Panc1 (cell line): ENCODE measurements around the gene NRBP1. TPM values are rescaled to one million over a fixed set of nuclear protein-coding genes. Genes with fewer than 3 reads are reported as not detected.

Experiments
- ATAC-seq: fragments of 200-7000 bp; cut with Tn5 transposase; 2 replicates; pipeline ENCODE4 v1.9.1; 2020; ENCODE audit warnings: mild to moderate bottlenecking, moderate library complexity
- BruUV-seq: library from RNA; stranded (reverse); fragments of 400-500 nt; replicated peaks from 2 replicates; lab custom pipeline; 2021; lab: Mats Ljungman, UMichigan
- CTCF ChIA-PET: fragments of 300-600 bp; sonication (Branson Sonifier 250); formaldehyde crosslinking; loops from one replicate; lab custom pipeline; 2022; ENCODE audit warnings: antibody characterized with exemption; lab: Charles Lee
- POLR2A ChIA-PET: fragments of 300-600 bp; sonication (Branson Sonifier 250); formaldehyde crosslinking; loops from one replicate; lab custom pipeline; 2022; ENCODE audit warnings: antibody characterized with exemption; lab: Charles Lee
- DNase-seq: peaks from one replicate; pipeline ENCODE4 v3.0.0-alpha.2; 2010; ENCODE audit warnings: low read depth, low spot score
- H3K27ac ChIP-seq: 2 replicates; pipeline ENCODE4 v1.5.1; 2011; ENCODE audit warnings: mild to moderate bottlenecking, low read length, inconsistent platforms
- H3K27me3 ChIP-seq: fragments of 200-500 bp; sonication (Bioruptor generic); 2 replicates; pipeline ENCODE4 v1.6.0; 2014; ENCODE audit warnings: low read length, inconsistent platforms; ENCODE audit not compliant: control insufficient read depth, insufficient read depth
- H3K36me3 ChIP-seq: fragments of 200-500 bp; sonication (Bioruptor generic); 2 replicates; pipeline ENCODE4 v1.5.1; 2014; ENCODE audit warnings: inconsistent platforms, mild to moderate bottlenecking, low read length, moderate library complexity; ENCODE audit not compliant: control insufficient read depth, insufficient read depth
- H3K4me1 ChIP-seq: 2 replicates; pipeline ENCODE4 v1.5.1; 2011; ENCODE audit warnings: inconsistent platforms, mild to moderate bottlenecking, low read length, moderate library complexity; ENCODE audit not compliant: control insufficient read depth, insufficient read depth
- H3K4me3 ChIP-seq, 2 experiments: 2 replicates each; pipeline ENCODE4 v1.5.1; 2011 to 2012; ENCODE audit warnings: low read depth in 2 of 2, low read length in 2 of 2, mild to moderate bottlenecking in 2 of 2, inconsistent platforms in 1 of 2, moderate library complexity in 1 of 2
- H3K9me3 ChIP-seq: fragments of 200-500 bp; sonication (Bioruptor generic); 2 replicates; pipeline ENCODE4 v1.5.1; 2014; ENCODE audit warnings: low read depth, mild to moderate bottlenecking, inconsistent platforms, low read length, moderate library complexity; ENCODE audit not compliant: control insufficient read depth, insufficient read depth
- POLR2AphosphoS5 ChIP-seq: IDR thresholded peaks from 2 replicates; pipeline ENCODE4 v1.6.1; 2012; ENCODE audit warnings: mild to moderate bottlenecking, low read depth, low read length, moderate library complexity
- SIN3A ChIP-seq: IDR thresholded peaks from 2 replicates; pipeline ENCODE4 v1.6.1; 2012; ENCODE audit warnings: low read depth, mild to moderate bottlenecking, low read length, moderate library complexity, borderline replicate concordance; ENCODE audit not compliant: insufficient read depth
- TCF7L2 ChIP-seq: IDR thresholded peaks from 2 replicates; pipeline ENCODE4 v1.6.1; 2011; ENCODE audit warnings: mild to moderate bottlenecking, low read depth, low read length, inconsistent platforms
- in situ Hi-C: cut with HindIII; loops from 2 replicates; pipeline ENCODE4 v1.10.0; 2016; ENCODE audit warnings: low sequenced_read_pairs, low pct_unique_long_range_greater_than_20kb
- intact Hi-C: fragments of 100-400 bp; cut with micrococcal nuclease; formaldehyde crosslinking; loops from one replicate; pipeline ENCODE4 v1.10.0; 2022; ENCODE audit not compliant: unreplicated experiment
- total RNA-seq: library from RNA; stranded (reverse); gene quantifications from one replicate; pipeline ENCODE4 v1.2.1, GENCODE V29; 2021; ENCODE audit not compliant: unreplicated experiment
- TF ChIP-seq, protein P1 (sequence below), 2 experiments: IDR thresholded peaks; 2 replicates each; pipeline ENCODE4 v1.6.1; 2011 to 2012; ENCODE audit warnings: low read depth in 2 of 2, control low read depth in 1 of 2, low read length in 1 of 2, mild to moderate bottlenecking in 1 of 2, moderate library complexity in 1 of 2; ENCODE audit not compliant: insufficient read depth in 1 of 2
- TF ChIP-seq, protein P2 (sequence below): fragments of 450-650 bp; IDR thresholded peaks from 2 replicates; pipeline ENCODE4 v1.5.1; 2017; ENCODE audit warnings: mild to moderate bottlenecking

Gene NRBP1
- total RNA-seq, 1 experiment from 2014 or later: 103 TPM

DNA sequence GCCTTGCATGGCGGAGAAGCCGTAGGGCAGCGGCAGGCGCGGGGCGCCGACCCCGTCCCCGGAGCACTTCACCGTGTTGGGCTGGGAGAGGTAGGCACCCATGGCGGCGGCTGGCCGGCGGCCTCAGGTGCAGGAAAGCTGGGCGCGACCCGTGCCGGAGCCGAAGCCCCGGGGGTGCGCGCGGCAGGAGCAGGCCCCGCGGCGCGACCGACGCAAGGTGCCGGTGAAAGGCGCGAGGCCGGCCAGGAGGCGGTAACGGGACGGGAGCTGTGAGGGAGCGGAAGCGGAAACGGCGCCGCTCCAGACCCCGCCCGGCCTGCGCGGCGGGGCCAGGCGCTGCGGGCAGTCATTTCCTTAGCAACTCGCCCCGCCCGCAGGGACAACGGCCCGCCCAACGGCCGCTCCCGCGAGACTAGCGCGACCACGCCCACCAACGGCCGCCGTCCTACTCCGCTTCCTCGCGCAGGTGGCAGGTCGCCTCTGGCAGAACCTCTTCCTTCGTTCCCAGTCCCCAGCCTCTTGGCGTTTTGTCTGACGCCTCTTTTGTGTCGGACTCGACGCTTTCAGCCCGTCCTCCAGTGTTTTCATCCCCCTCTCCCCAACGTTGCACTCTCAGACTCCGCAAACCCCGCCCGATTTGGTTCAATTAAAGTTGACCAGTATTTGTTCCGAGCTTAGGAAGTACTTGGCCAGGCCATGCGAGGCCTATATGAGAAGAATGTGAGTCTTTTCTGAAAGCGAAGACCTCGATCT is 18.9 kb upstream of the NRBP1 start, which contains the start of gene PPM1G:
TSS of gene PPM1G (minus strand) at position 271 of the 753 bp plus-strand sequence. CDS start at position 102, 169 bp downstream.
- BruUV-seq: no TSS peak
- TF ChIP-seq, protein P1, sequence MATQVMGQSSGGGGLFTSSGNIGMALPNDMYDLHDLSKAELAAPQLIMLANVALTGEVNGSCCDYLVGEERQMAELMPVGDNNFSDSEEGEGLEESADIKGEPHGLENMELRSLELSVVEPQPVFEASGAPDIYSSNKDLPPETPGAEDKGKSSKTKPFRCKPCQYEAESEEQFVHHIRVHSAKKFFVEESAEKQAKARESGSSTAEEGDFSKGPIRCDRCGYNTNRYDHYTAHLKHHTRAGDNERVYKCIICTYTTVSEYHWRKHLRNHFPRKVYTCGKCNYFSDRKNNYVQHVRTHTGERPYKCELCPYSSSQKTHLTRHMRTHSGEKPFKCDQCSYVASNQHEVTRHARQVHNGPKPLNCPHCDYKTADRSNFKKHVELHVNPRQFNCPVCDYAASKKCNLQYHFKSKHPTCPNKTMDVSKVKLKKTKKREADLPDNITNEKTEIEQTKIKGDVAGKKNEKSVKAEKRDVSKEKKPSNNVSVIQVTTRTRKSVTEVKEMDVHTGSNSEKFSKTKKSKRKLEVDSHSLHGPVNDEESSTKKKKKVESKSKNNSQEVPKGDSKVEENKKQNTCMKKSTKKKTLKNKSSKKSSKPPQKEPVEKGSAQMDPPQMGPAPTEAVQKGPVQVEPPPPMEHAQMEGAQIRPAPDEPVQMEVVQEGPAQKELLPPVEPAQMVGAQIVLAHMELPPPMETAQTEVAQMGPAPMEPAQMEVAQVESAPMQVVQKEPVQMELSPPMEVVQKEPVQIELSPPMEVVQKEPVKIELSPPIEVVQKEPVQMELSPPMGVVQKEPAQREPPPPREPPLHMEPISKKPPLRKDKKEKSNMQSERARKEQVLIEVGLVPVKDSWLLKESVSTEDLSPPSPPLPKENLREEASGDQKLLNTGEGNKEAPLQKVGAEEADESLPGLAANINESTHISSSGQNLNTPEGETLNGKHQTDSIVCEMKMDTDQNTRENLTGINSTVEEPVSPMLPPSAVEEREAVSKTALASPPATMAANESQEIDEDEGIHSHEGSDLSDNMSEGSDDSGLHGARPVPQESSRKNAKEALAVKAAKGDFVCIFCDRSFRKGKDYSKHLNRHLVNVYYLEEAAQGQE (IDR thresholded peaks at IDR 0.05; ENCODE audit: insufficient read depth in 1 of 2, low read depth in 2 of 2, low read length in 1 of 2): peak in 1 of 2 experiments; percentile 58; a peak in 1 of 4 replicates
- TF ChIP-seq TCF7L2 (no peak), SIN3A (peak; percentile 72; the same call in 1 of the 2 replicates), POLR2AphosphoS5 (peak; percentile 99)
- TF ChIP-seq, protein P2, sequence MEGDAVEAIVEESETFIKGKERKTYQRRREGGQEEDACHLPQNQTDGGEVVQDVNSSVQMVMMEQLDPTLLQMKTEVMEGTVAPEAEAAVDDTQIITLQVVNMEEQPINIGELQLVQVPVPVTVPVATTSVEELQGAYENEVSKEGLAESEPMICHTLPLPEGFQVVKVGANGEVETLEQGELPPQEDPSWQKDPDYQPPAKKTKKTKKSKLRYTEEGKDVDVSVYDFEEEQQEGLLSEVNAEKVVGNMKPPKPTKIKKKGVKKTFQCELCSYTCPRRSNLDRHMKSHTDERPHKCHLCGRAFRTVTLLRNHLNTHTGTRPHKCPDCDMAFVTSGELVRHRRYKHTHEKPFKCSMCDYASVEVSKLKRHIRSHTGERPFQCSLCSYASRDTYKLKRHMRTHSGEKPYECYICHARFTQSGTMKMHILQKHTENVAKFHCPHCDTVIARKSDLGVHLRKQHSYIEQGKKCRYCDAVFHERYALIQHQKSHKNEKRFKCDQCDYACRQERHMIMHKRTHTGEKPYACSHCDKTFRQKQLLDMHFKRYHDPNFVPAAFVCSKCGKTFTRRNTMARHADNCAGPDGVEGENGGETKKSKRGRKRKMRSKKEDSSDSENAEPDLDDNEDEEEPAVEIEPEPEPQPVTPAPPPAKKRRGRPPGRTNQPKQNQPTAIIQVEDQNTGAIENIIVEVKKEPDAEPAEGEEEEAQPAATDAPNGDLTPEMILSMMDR: no peak
- Histone ChIP-seq H3K27me3 (no peaks in the 10 kb centered on the region), H3K4me1 (peaks cover 16% of the 10 kb centered on the region), H3K9me3 (no peaks in the 10 kb centered on the region), H3K36me3 (peaks cover 8% of the 10 kb centered on the region), H3K27ac (peak within 1 kb of the TSS; percentile 100), H3K4me3 (peak within 1 kb of the TSS; percentile 93 to 96)
- POLR2A ChIA-PET: interaction anchor here (1.0 kb wide), 2 partner anchors 28 to 77 kb away, joined by 4 to 5 read pairs; no protein-coding TSS in a partner anchor
- CTCF ChIA-PET: interaction anchor here (0.6 kb wide), 2 partner anchors 96 to 274 kb away, joined by 4 read pairs; no protein-coding TSS in a partner anchor
- in situ Hi-C loops (no loop called here), intact Hi-C loops (loop anchor here (5.0 kb wide), 1 partner anchor 218 kb away; the partner anchor contains the start of genes CCDC121 and GPN1)
- peak; percentile 76 for DNase-seq
- peak; percentile 98 for ATAC-seq

- no TSS peak for BruUV-seq
- no peak for DNase-seq
- POLR2A ChIA-PET: no interaction called here
Measured at GRCh38 chr2:27412419-27413152, 15.8 kb upstream of the NRBP1 start.

More at GRCh38 chr2:27412419-27413152, 15.8 kb upstream of the NRBP1 start:
- no peak overlapping the region for H3K27ac ChIP-seq
- in situ Hi-C loops (no loop called here), intact Hi-C loops (no loop called here)
- peaks cover 10% of the 10 kb centered on the region for H3K4me1 ChIP-seq
- H3K4me3 ChIP-seq: no peak overlapping the region
- CTCF ChIA-PET: no interaction called here
- peaks cover 4% of the 10 kb centered on the region; the same call in 1 of the 2 replicates for H3K36me3 ChIP-seq
- TF ChIP-seq TCF7L2: no peak
- TF ChIP-seq, protein P1 (IDR thresholded peaks at IDR 0.05; ENCODE audit: insufficient read depth in 1 of 2, low read depth in 2 of 2, low read length in 1 of 2): no peak
- H3K27me3 ChIP-seq: no peaks in the 10 kb centered on the region
- no peak for ATAC-seq
- H3K9me3 ChIP-seq: no peaks in the 10 kb centered on the region
